HFFc6 (cell line): ENCODE measurements around the gene GVQW3. TPM values are rescaled to one million over a fixed set of nuclear protein-coding genes. Genes with fewer than 3 reads are reported as not detected.

Experiments used
- DNase-seq: peaks from one replicate; pipeline ENCODE4 v3.0.0-alpha.2; 2018
- H3K27ac Mint-ChIP-seq: 2 replicates; pipeline ENCODE4 v1.8.0; 2020; ENCODE audit warnings: mild to moderate bottlenecking, mixed read lengths
- H3K27me3 Mint-ChIP-seq: 2 replicates; pipeline ENCODE4 v1.8.0; 2021; ENCODE audit warnings: mild to moderate bottlenecking, moderate library complexity, mixed read lengths; ENCODE audit not compliant: insufficient read depth
- H3K36me3 Mint-ChIP-seq: 2 replicates; pipeline ENCODE4 v1.8.0; 2021; ENCODE audit warnings: low read depth, mixed read lengths
- H3K4me1 Mint-ChIP-seq: 2 replicates; pipeline ENCODE4 v1.8.0; 2020; ENCODE audit warnings: low read depth, mixed read lengths
- H3K4me3 Mint-ChIP-seq: 2 replicates; pipeline ENCODE4 v1.8.0; 2020; ENCODE audit warnings: mild to moderate bottlenecking, moderate library complexity, mixed read lengths
- H3K9me3 Mint-ChIP-seq: 2 replicates; pipeline ENCODE4 v1.8.0; 2020; ENCODE audit warnings: mild to moderate bottlenecking, mixed read lengths
- total RNA-seq, 6 experiments: library from RNA; stranded (reverse); fragmentation: NEBNext Ultra II Directional; extraction: Animal tissue kit (Norgen Biotek cat#: 25700); gene quantifications; 2 replicates in 1 of 6; 3 replicates in 5 of 6; pipeline ENCODE4 v1.2.3, GENCODE V29; 2021
- TF ChIP-seq, protein P1 (sequence below): fragments of 200-600 bp; sonication (generic); IDR thresholded peaks from 2 replicates; pipeline ENCODE4 v1.5.0; 2021; ENCODE audit warnings: antibody characterized with exemption, mild to moderate bottlenecking

GVQW3 gene
- total RNA-seq, 6 experiments from 2014 or later, result 0.31 to 1.6 (median 0.69) TPM

DNA sequence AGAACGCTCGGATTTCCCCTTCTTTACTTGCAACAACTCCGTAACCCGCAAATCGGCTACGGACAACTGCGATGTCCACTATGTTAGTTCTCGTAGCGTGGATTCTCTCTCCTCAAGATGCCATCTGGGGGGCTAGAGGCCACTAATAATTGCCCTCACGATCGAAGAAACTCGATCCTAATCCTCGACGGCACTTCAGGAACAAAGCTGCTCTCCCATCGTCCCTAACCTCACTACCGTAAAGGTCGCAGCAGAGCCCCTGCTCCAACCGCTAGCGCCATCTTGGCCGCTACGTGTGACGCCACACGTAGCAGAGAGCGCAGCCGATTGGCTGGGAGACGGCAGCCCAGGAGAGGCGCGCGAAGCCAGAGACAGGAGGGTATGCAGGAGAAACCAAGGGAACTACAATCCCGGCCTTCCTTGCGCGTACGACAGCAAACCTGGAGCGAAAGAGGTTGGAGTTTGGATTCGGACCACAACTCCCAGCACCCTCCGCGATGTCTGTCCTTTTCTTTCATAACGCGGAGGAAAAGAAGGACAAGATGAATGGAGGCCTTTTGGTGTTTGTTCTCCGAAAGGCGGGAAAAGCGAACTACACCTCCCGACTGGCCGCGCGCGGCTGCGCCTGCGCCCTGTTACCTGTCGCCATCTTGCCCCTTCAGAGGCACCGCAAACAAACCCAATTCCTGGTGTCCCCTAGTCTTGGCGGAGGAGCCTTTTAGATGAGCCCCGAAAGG is 63.4 kb downstream of the GVQW3 start, which contains the start of gene EMSY:
EMSY (plus strand) TSS at position 635 of the 737 bp plus-strand sequence. CDS start 1,921 bp downstream, outside the sequence.
- TF ChIP-seq, protein P1, sequence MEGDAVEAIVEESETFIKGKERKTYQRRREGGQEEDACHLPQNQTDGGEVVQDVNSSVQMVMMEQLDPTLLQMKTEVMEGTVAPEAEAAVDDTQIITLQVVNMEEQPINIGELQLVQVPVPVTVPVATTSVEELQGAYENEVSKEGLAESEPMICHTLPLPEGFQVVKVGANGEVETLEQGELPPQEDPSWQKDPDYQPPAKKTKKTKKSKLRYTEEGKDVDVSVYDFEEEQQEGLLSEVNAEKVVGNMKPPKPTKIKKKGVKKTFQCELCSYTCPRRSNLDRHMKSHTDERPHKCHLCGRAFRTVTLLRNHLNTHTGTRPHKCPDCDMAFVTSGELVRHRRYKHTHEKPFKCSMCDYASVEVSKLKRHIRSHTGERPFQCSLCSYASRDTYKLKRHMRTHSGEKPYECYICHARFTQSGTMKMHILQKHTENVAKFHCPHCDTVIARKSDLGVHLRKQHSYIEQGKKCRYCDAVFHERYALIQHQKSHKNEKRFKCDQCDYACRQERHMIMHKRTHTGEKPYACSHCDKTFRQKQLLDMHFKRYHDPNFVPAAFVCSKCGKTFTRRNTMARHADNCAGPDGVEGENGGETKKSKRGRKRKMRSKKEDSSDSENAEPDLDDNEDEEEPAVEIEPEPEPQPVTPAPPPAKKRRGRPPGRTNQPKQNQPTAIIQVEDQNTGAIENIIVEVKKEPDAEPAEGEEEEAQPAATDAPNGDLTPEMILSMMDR, result no peak
- H3K9me3 Mint-ChIP-seq, result no peaks in the 10 kb centered on the region
- peak within 1 kb of the TSS; percentile 93 for H3K4me3 Mint-ChIP-seq
- peaks cover 24% of the 10 kb centered on the region; the same call in 1 of the 2 replicates for H3K36me3 Mint-ChIP-seq
- peaks cover 22% of the 10 kb centered on the region for H3K4me1 Mint-ChIP-seq
- peak; percentile 100 for DNase-seq
- H3K27ac Mint-ChIP-seq, result peak within 1 kb of the TSS; percentile 96
- H3K27me3 Mint-ChIP-seq, result no peaks in the 10 kb centered on the region; the same call in 1 of the 2 replicates

DNA sequence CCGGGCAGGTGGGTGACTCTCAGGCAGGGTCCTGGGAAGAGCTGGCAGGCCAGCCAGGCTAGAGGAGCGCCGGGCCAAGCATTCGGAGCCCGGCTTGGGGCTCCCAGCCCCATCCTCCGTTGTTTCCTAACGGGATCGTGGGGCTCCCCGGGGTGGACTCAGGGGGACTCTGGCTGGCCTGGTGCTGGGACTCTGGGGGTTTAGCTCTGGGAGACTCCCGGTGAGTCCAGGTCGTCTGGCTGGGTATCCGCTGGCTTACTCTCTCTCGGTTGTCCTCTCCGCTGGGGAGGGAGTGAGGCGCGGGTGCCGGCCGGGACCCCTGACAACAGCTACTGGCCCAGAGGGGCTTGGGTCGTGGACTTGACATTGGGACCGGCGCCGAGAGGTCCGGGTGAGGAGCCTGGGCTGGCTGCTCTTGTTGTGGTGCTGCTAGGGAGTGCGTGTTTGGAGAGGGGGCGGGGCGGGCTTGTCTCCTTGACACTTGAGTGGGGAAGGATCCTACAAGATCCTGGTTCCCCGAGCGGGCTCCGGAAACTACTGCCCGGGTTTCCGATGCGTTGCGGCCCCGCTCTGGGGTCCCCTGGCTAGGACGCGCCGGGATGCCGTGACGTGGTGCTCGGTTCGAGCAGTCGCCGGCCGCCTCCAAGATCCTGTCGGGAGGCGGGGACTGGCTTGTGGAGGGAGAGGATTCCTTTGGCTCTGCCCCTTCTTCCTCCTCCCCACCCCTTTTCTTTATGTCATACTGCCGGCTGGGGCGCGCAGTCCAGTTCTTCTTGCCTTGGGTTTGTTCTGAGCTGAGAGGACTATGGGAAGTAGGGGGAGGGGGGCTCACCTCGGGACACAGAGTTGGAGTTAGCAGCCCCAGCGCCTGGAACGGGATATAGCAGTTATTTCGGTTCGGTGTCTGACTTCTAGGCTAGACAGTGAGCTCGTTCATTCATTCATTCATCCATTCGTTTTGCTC is 64.3 kb downstream of the GVQW3 start:
- H3K27ac Mint-ChIP-seq, result peak overlapping the region; percentile 96
- H3K4me3 Mint-ChIP-seq, result peak overlapping the region; percentile 93
- TF ChIP-seq, protein P1, result peak; percentile 28
- H3K27me3 Mint-ChIP-seq, result no peaks in the 10 kb centered on the region; the same call in 1 of the 2 replicates
- H3K9me3 Mint-ChIP-seq, result no peaks in the 10 kb centered on the region
- peaks cover 31% of the 10 kb centered on the region; the same call in 1 of the 2 replicates for H3K36me3 Mint-ChIP-seq
- peaks cover 22% of the 10 kb centered on the region for H3K4me1 Mint-ChIP-seq
- DNase-seq, result peak; percentile 92

DNA sequence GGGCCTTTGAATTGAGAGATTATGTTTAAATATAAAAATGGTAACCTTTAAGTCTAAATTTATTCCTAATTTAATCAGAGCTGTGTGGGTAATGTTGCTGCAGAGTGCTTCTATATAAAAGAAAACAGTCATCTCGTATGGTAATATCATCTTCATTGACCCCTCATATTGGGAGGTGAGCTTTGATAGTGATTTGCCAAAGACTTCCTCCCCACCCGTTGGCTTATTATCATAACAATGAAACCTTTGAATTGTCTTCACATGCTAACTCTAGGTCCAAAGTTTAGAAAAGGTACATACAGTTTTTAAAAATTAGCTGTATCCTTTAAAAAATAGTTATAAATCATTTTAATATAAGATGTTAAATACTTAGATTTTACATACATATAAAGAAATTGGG is 67.4 kb downstream of the GVQW3 start:
- Mint-ChIP-seq H3K27ac (no peak overlapping the region), H3K4me1 (peaks cover 12% of the 10 kb centered on the region), H3K36me3 (peaks cover 23% of the 10 kb centered on the region; the same call in 1 of the 2 replicates), H3K27me3 (no peaks in the 10 kb centered on the region; the same call in 1 of the 2 replicates), H3K4me3 (no peak overlapping the region), H3K9me3 (no peaks in the 10 kb centered on the region)
- DNase-seq, result no peak
- TF ChIP-seq, protein P1, result no peak

DNA sequence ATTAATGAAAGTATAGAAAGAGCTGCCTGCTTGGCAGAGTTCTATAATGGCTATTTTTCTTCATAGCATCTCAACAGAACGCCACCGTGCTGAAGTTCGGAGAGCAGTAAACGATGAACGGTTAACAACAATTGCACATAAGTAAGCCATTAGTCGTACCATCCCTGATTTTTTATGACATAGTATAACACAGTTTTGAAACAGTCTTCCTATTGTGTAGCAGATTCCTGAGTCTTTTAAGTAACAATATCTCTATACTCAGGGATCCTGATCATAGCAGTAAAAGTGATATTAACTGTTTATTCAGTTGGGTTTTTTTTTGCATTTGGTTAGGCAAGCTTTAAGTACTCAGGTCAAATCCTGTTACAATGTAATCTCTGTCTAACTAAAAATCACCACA is 72.1 kb downstream of the GVQW3 start:
- no peak for DNase-seq
- Mint-ChIP-seq H3K27me3 (no peaks in the 10 kb centered on the region), H3K4me3 (no peak overlapping the region), H3K36me3 (0 out of 2 replicates have a peak, but pooled peaks cover 8% of the 10 kb centered on the region), H3K27ac (no peak overlapping the region), H3K4me1 (peaks cover 18% of the 10 kb centered on the region), H3K9me3 (no peaks in the 10 kb centered on the region)
- TF ChIP-seq, protein P1, result no peak

DNA sequence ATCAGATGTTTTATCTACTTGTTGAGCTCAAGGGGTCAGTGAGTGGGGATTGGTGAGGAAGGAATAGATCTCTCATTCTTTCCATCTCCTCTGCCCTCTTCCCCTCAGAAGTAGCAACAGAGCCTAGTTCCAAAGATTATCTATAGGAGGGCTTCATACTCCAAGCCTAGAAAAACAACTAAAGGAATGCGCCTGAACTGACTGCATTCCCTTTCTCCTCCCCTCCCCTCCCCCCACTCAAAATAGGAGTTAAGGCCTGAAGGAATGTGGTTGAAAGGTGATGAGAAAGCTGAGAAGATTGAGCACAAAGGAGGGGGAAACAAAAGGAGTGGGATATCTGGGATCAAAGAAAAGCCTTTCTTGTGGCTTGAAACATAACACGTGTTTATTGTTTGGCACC is 74.2 kb downstream of the GVQW3 start:
- TF ChIP-seq, protein P1, result no peak
- no peak overlapping the region for H3K4me3 Mint-ChIP-seq

More for the DNA sequence above, 74.2 kb downstream of the GVQW3 start:
- Mint-ChIP-seq H3K9me3 (no peaks in the 10 kb centered on the region), H3K27me3 (no peaks in the 10 kb centered on the region), H3K4me1 (peaks cover 18% of the 10 kb centered on the region), H3K27ac (peak overlapping the region; percentile 32; the same call in 1 of the 2 replicates), H3K36me3 (peaks cover 9% of the 10 kb centered on the region; the same call in 1 of the 2 replicates)
- DNase-seq, result no peak
